ENCODE measurements around the gene FBN3.
"Not testable (repeated sequence)": the region's sequence is repeated elsewhere in the genome, so short reads cannot be mapped to it uniquely, and the experiment has no call there.

Gene FBN3

GRCh38 chr19:8036434-8037099 is 112.8 kb downstream of the FBN3 start:
- DNase-seq (ENCODE audit: low spot score) = no peak
- Histone ChIP-seq H3K9ac (ENCODE audit: low read depth, low read length, poor library complexity) (no peak overlapping the region), H2AK5ac (ENCODE audit: low read depth, low read length) (no peak overlapping the region), H3K36me3 (replicated peaks in 1 of 2; ENCODE audit: control insufficient read depth in 2 of 2, insufficient read depth in 2 of 2, low read length in 2 of 2) (no peaks in the 10 kb centered on the region), H3K14ac (ENCODE audit: low read length) (no peak overlapping the region), H3K23ac (ENCODE audit: low read depth, low read length, poor library complexity) (no peak overlapping the region), H4K8ac (ENCODE audit: low read depth, low read length) (no peak overlapping the region), H2BK15ac (ENCODE audit: low read length) (peak overlapping the region; percentile 46), H3K9me3 (replicated peaks in 1 of 2; ENCODE audit: control insufficient read depth in 2 of 2, insufficient read depth in 1 of 2, low read depth in 1 of 2, low read length in 2 of 2) (no peaks in the 10 kb centered on the region), H3K4me2 (ENCODE audit: insufficient read depth, low read length, poor library complexity, severe bottlenecking) (no peak overlapping the region), H2AFZ (ENCODE audit: low read length) (no peak overlapping the region), H3K4me1 (ENCODE audit: control insufficient read depth in 2 of 2, insufficient read depth in 1 of 2, low read depth in 1 of 2, low read length in 2 of 2) (peaks cover 7 to 8% of the 10 kb centered on the region in 2 donors), H3K4ac (ENCODE audit: low read length) (no peak overlapping the region), H3K4me3 (ENCODE audit: low read length in 2 of 2) (no peak overlapping the region), H2BK5ac (ENCODE audit: low read length) (no peak overlapping the region), H4K91ac (ENCODE audit: low read depth, low read length, poor library complexity) (no peak overlapping the region), H3K27me3 (ENCODE audit: control insufficient read depth in 3 of 3, insufficient read depth in 3 of 3, low read depth in 1 of 3, low read length in 3 of 3) (no peaks in the 10 kb centered on the region), H2BK12ac (ENCODE audit: low read length) (no peak overlapping the region), H3K79me1 (ENCODE audit: low read depth, low read length) (no peaks in the 10 kb centered on the region), H3K27ac (replicated peaks; ENCODE audit: low read length) (no peak overlapping the region), H2BK120ac (ENCODE audit: low read depth, low read length) (no peak overlapping the region), H3K18ac (ENCODE audit: low read length) (peak overlapping the region; percentile 55)
- WGBS, 2 donors (ENCODE audit: extremely low coverage in 2 of 2, insufficient read length in 2 of 2, insufficient replicate concordance in 1 of 2) = no CpG with 5 or more reads among the region's 7 CpGs

- Histone ChIP-seq H2AK5ac (ENCODE audit: low read depth, low read length) (no peak overlapping the region), H3K9ac (ENCODE audit: low read depth, low read length, poor library complexity) (no peak overlapping the region), H2AFZ (ENCODE audit: low read length) (no peak overlapping the region), H3K23ac (ENCODE audit: low read depth, low read length, poor library complexity) (no peak overlapping the region), H4K8ac (ENCODE audit: low read depth, low read length) (no peak overlapping the region), H3K79me1 (ENCODE audit: low read depth, low read length) (no peaks in the 10 kb centered on the region), H2BK120ac (ENCODE audit: low read depth, low read length) (no peak overlapping the region), H3K4me1 (ENCODE audit: control insufficient read depth in 2 of 2, insufficient read depth in 1 of 2, low read depth in 1 of 2, low read length in 2 of 2) (peaks cover 10 to 11% of the 10 kb centered on the region in 2 donors), H3K4me3 (ENCODE audit: low read length in 2 of 2) (no peak overlapping the region), H2BK12ac (ENCODE audit: low read length) (no peak overlapping the region), H2BK15ac (ENCODE audit: low read length) (no peak overlapping the region), H3K4me2 (ENCODE audit: insufficient read depth, low read length, poor library complexity, severe bottlenecking) (no peak overlapping the region), H4K91ac (ENCODE audit: low read depth, low read length, poor library complexity) (peak overlapping the region; percentile 38), H3K36me3 (replicated peaks in 1 of 2; ENCODE audit: control insufficient read depth in 2 of 2, insufficient read depth in 2 of 2, low read length in 2 of 2) (no peaks in the 10 kb centered on the region), H3K4ac (ENCODE audit: low read length) (no peak overlapping the region), H3K14ac (ENCODE audit: low read length) (no peak overlapping the region), H3K27me3 (ENCODE audit: control insufficient read depth in 3 of 3, insufficient read depth in 3 of 3, low read depth in 1 of 3, low read length in 3 of 3) (no peaks in the 10 kb centered on the region), H2BK5ac (ENCODE audit: low read length) (no peak overlapping the region), H3K9me3 (replicated peaks in 1 of 2; ENCODE audit: control insufficient read depth in 2 of 2, insufficient read depth in 1 of 2, low read depth in 1 of 2, low read length in 2 of 2) (no peaks in the 10 kb centered on the region), H3K27ac (replicated peaks; ENCODE audit: low read length) (peak overlapping the region; percentile 60), H3K18ac (ENCODE audit: low read length) (peak overlapping the region; percentile 82)
- no CpG with 5 or more reads among the region's 6 CpGs for WGBS, 2 donors (ENCODE audit: extremely low coverage in 2 of 2, insufficient read length in 2 of 2, insufficient replicate concordance in 1 of 2)
- no peak for DNase-seq (ENCODE audit: low spot score)
Measured at GRCh38 chr19:8034178-8034525, 115.2 kb downstream of the FBN3 start.

GRCh38 chr19:8033287-8034177 is 115.9 kb downstream of the FBN3 start:
- Histone ChIP-seq H3K27ac (replicated peaks; ENCODE audit: low read length) (peak overlapping the region; percentile 85), H3K18ac (ENCODE audit: low read length) (peak overlapping the region; percentile 82), H4K91ac (ENCODE audit: low read depth, low read length, poor library complexity) (peak overlapping the region; percentile 38), H2AFZ (ENCODE audit: low read length) (peak overlapping the region; percentile 31), H3K4me1 (ENCODE audit: control insufficient read depth in 2 of 2, insufficient read depth in 1 of 2, low read depth in 1 of 2, low read length in 2 of 2) (peaks cover 11 to 16% of the 10 kb centered on the region in 2 donors)
- not testable (repeated sequence) for DNase-seq (ENCODE audit: low spot score); H2BK5ac ChIP-seq (ENCODE audit: low read length); H3K23ac ChIP-seq (ENCODE audit: low read depth, low read length, poor library complexity); H4K8ac ChIP-seq (ENCODE audit: low read depth, low read length); H3K9me3 ChIP-seq (replicated peaks in 1 of 2; ENCODE audit: control insufficient read depth in 2 of 2, insufficient read depth in 1 of 2, low read depth in 1 of 2, low read length in 2 of 2); H3K36me3 ChIP-seq (replicated peaks in 1 of 2; ENCODE audit: control insufficient read depth in 2 of 2, insufficient read depth in 2 of 2, low read length in 2 of 2); H2BK15ac ChIP-seq (ENCODE audit: low read length); H3K27me3 ChIP-seq (ENCODE audit: control insufficient read depth in 3 of 3, insufficient read depth in 3 of 3, low read depth in 1 of 3, low read length in 3 of 3); H3K4me3 ChIP-seq (ENCODE audit: low read length in 2 of 2); H3K4ac ChIP-seq (ENCODE audit: low read length); H2AK5ac ChIP-seq (ENCODE audit: low read depth, low read length); H2BK12ac ChIP-seq (ENCODE audit: low read length); H2BK120ac ChIP-seq (ENCODE audit: low read depth, low read length); H3K9ac ChIP-seq (ENCODE audit: low read depth, low read length, poor library complexity); H3K14ac ChIP-seq (ENCODE audit: low read length); H3K4me2 ChIP-seq (ENCODE audit: insufficient read depth, low read length, poor library complexity, severe bottlenecking); H3K79me1 ChIP-seq (ENCODE audit: low read depth, low read length)
- no CpG with 5 or more reads among the region's 22 CpGs for WGBS, 2 donors (ENCODE audit: extremely low coverage in 2 of 2, insufficient read length in 2 of 2, insufficient replicate concordance in 1 of 2)

GRCh38 chr19:8030960-8031359 is 118.4 kb downstream of the FBN3 start:
- Histone ChIP-seq H3K9ac (ENCODE audit: low read depth, low read length, poor library complexity) (no peak overlapping the region), H4K91ac (ENCODE audit: low read depth, low read length, poor library complexity) (no peak overlapping the region), H3K4me3 (ENCODE audit: low read length in 2 of 2) (no peak overlapping the region), H3K4me1 (ENCODE audit: control insufficient read depth in 2 of 2, insufficient read depth in 1 of 2, low read depth in 1 of 2, low read length in 2 of 2) (peaks cover 18 to 20% of the 10 kb centered on the region in 2 donors), H2AK5ac (ENCODE audit: low read depth, low read length) (no peak overlapping the region), H3K27ac (replicated peaks; ENCODE audit: low read length) (no peak overlapping the region), H3K4me2 (ENCODE audit: insufficient read depth, low read length, poor library complexity, severe bottlenecking) (no peak overlapping the region), H3K14ac (ENCODE audit: low read length) (no peak overlapping the region), H3K23ac (ENCODE audit: low read depth, low read length, poor library complexity) (no peak overlapping the region), H4K8ac (ENCODE audit: low read depth, low read length) (no peak overlapping the region), H2BK15ac (ENCODE audit: low read length) (no peak overlapping the region), H2BK12ac (ENCODE audit: low read length) (no peak overlapping the region), H3K36me3 (replicated peaks in 1 of 2; ENCODE audit: control insufficient read depth in 2 of 2, insufficient read depth in 2 of 2, low read length in 2 of 2) (no peaks in the 10 kb centered on the region), H2AFZ (ENCODE audit: low read length) (no peak overlapping the region), H3K4ac (ENCODE audit: low read length) (no peak overlapping the region), H3K27me3 (ENCODE audit: control insufficient read depth in 3 of 3, insufficient read depth in 3 of 3, low read depth in 1 of 3, low read length in 3 of 3) (no peaks in the 10 kb centered on the region), H3K9me3 (replicated peaks in 1 of 2; ENCODE audit: control insufficient read depth in 2 of 2, insufficient read depth in 1 of 2, low read depth in 1 of 2, low read length in 2 of 2) (no peaks in the 10 kb centered on the region), H3K18ac (ENCODE audit: low read length) (peak overlapping the region; percentile 9), H3K79me1 (ENCODE audit: low read depth, low read length) (no peaks in the 10 kb centered on the region), H2BK5ac (ENCODE audit: low read length) (no peak overlapping the region), H2BK120ac (ENCODE audit: low read depth, low read length) (no peak overlapping the region)
- no peak for DNase-seq (ENCODE audit: low spot score)
- no CpG with 5 or more reads among the region's 8 CpGs for WGBS, 2 donors (ENCODE audit: extremely low coverage in 2 of 2, insufficient read length in 2 of 2, insufficient replicate concordance in 1 of 2)

Data from neuronal stem cell (in vitro differentiated cells).